Measurements from ENCODE around the gene SLC11A2. TPM values are rescaled to one million over a fixed set of nuclear protein-coding genes. Genes with fewer than 3 reads are reported as not detected.
A peak's percentile ranks its signal among the peaks of the same experiment; 100 is the strongest.

SLC11A2 gene
- total RNA-seq, 4 donors from 2014 or later = 29.7 to 33.0 (median 31.7) TPM

DNA sequence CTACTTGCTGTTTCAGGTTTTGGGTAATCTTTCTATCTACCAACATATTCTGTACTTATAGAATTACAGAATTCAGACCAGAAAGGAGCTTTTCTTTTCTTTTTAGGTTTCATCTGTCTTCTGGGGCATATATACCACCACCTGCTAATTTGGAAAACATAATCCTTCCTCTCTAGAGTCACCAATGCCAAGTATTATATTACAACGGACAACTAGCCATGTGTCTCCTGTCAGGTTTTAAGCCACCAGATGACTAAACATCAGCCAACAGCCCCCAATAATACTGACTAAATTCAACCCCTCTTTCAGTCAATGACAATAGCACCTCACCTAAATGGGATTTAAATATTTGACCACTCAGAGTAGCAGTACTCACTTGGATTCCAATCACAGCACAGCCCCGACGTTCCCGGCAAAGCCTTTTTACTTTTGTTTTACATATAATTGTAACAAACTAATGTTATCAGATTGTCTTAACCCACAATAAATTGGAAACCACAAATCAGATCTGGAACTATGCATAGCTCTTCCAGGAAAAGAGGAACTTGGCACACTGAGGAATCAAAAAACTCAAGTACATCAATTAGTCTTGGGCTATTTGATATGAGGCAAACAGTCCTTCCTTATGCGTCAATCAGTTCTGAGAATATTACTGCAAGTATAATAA is 13.5 kb downstream of the SLC11A2 start:
- intact Hi-C loops (cut with DNase I) = no loop called here
- H3K9me3 ChIP-seq = no peaks in the 10 kb centered on the region

DNA sequence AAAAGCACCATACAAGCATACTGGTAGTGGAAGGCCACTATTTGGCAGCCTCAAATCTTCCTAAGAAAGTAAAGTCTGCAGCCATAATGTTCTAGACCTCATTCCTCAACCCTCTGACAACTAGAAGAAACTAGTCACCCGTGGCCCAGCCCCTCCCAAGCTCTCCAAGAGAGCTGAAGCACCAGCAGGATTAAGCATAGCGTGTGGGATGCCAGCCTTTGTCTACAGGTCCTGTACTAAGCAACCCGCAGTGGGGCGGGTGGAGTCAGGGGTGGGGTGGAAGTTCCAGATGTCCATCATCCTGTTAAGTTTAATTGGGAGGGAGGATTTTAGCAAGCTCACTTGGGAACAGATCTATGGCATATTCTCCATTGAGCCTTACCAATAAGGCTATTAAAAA is 14.2 kb downstream of the SLC11A2 start:
- H3K4me3 ChIP-seq = no peak overlapping the region
- no peaks in the 10 kb centered on the region for H3K27me3 ChIP-seq
- peaks cover 4 to 29% (median 21%) of the 10 kb centered on the region in 4 donors for H3K4me1 ChIP-seq
- TF ChIP-seq, protein P1, sequence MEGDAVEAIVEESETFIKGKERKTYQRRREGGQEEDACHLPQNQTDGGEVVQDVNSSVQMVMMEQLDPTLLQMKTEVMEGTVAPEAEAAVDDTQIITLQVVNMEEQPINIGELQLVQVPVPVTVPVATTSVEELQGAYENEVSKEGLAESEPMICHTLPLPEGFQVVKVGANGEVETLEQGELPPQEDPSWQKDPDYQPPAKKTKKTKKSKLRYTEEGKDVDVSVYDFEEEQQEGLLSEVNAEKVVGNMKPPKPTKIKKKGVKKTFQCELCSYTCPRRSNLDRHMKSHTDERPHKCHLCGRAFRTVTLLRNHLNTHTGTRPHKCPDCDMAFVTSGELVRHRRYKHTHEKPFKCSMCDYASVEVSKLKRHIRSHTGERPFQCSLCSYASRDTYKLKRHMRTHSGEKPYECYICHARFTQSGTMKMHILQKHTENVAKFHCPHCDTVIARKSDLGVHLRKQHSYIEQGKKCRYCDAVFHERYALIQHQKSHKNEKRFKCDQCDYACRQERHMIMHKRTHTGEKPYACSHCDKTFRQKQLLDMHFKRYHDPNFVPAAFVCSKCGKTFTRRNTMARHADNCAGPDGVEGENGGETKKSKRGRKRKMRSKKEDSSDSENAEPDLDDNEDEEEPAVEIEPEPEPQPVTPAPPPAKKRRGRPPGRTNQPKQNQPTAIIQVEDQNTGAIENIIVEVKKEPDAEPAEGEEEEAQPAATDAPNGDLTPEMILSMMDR (IDR thresholded peaks at IDR 0.05) = no peak
- no peak for TF ChIP-seq POLR2AphosphoS5 (IDR thresholded peaks at IDR 0.05)
- TF ChIP-seq POLR2A (IDR thresholded peaks at IDR 0.05; ENCODE audit: low read depth) = no peak
- no peak for TF ChIP-seq EP300 (IDR thresholded peaks at IDR 0.05)
- no peak overlapping the region for H3K27ac ChIP-seq (replicated peaks in 1 of 4)
- intact Hi-C loops (cut with DNase I) = no loop called here
- peaks cover 0 to 14% (median 8%) of the 10 kb centered on the region in 4 donors for H3K36me3 ChIP-seq
- no peaks in the 10 kb centered on the region for H3K9me3 ChIP-seq
- WGBS = 73% methylated on average over 4 of the region's 4 CpGs
- no peak for DNase-seq (ENCODE audit: extremely low spot score)

More for the DNA sequence above, 13.5 kb downstream of the SLC11A2 start:
- H3K4me3 ChIP-seq = no peak overlapping the region
- no peaks in the 10 kb centered on the region for H3K27me3 ChIP-seq
- 73% methylated on average over 5 of the region's 5 CpGs for WGBS
- DNase-seq (ENCODE audit: extremely low spot score) = no peak
- TF ChIP-seq POLR2A (IDR thresholded peaks at IDR 0.05; ENCODE audit: low read depth) (no peak), POLR2AphosphoS5 (IDR thresholded peaks at IDR 0.05) (no peak), EP300 (IDR thresholded peaks at IDR 0.05) (no peak)
- TF ChIP-seq, protein P1 (IDR thresholded peaks at IDR 0.05) = no peak
- H3K36me3 ChIP-seq = peaks cover 0 to 6% (median 1%) of the 10 kb centered on the region in 4 donors
- H3K4me1 ChIP-seq = peaks cover 4 to 29% (median 21%) of the 10 kb centered on the region in 4 donors
- no peak overlapping the region for H3K27ac ChIP-seq (replicated peaks in 1 of 4)

DNA sequence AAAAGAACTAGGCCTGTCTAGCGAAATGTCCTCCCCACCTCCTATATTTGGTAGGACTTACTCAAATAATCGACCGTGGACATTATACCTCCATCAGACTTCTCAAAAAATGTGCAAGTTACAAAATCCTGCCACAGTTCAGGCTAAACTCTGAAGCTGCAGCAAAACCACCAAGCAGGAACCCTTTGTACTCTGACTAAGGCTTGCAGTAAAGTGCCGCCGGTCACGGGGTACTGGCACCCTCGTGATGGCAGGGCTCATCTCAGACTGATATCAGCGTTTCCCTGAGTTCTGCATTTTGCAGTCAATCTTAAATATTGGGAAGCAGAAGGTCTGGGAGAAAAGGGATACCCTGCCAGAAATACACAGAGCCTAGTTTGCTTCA is 17.1 kb downstream of the SLC11A2 start:
- intact Hi-C loops (cut with DNase I) = no loop called here
- H3K9me3 ChIP-seq = no peaks in the 10 kb centered on the region
- no peak for TF ChIP-seq EP300 (IDR thresholded peaks at IDR 0.05)
- peak; percentile 52 for TF ChIP-seq POLR2AphosphoS5 (IDR thresholded peaks at IDR 0.05)
- H3K27me3 ChIP-seq = no peaks in the 10 kb centered on the region
- peak overlapping the region in 1 of 4 donors; percentile 14 for H3K4me3 ChIP-seq
- peak overlapping the region in 3 of 4 donors; percentile 4 to 24 (median 20) for H3K27ac ChIP-seq (replicated peaks in 1 of 4)
- no peak for DNase-seq (ENCODE audit: extremely low spot score)
- WGBS = 69% methylated on average over 8 of the region's 8 CpGs
- peaks cover 4 to 29% (median 21%) of the 10 kb centered on the region in 4 donors for H3K4me1 ChIP-seq
- peaks cover 10 to 42% (median 32%) of the 10 kb centered on the region in 4 donors for H3K36me3 ChIP-seq

DNA sequence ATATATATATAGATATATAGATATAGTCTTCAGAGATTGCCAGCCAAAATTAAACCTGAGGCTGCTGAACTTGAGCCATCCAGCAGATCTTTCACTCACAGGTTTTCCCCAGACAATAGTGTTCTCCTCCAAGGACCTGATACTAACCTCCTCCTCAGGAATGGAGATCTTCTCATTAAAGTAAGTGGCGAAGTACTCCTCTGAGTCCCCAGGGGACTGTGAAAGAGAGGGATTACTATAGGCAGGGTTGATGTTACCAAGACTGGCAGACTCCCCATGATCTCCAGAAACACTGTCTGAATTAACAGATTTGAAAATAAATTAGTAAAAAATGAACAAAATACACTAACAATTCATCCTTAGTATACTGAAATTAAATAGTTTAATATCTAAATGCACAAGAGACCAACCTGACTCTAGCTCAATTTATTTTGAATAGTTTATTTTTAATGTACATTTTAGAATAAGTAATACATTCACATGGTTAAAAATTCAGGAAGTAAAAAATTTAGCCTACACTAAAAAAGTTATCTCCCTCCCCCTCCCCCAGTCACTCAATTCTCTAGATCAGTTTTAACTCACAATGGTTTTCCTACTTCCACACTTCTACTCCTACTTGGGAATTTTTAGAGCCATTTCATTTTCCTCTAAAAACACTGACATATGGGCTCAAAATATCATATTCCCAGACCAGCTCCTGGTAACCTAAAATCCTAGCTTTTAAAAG is 17.7 kb downstream of the SLC11A2 start:
- H3K27ac ChIP-seq (replicated peaks in 1 of 4) = peak overlapping the region in 3 of 4 donors; percentile 4 to 24 (median 20)
- peak overlapping the region in 1 of 4 donors; percentile 14 for H3K4me3 ChIP-seq
- intact Hi-C loops (cut with DNase I) = no loop called here

More for the DNA sequence above, 17.7 kb downstream of the SLC11A2 start:
- WGBS = 100% methylated on average over 1 of the region's 1 CpG
- Histone ChIP-seq H3K27me3 (no peaks in the 10 kb centered on the region), H3K4me1 (peaks cover 4 to 26% (median 20%) of the 10 kb centered on the region in 4 donors), H3K9me3 (no peaks in the 10 kb centered on the region), H3K36me3 (peaks cover 10 to 47% (median 35%) of the 10 kb centered on the region in 4 donors)
- TF ChIP-seq, protein P1 (IDR thresholded peaks at IDR 0.05) = no peak
- TF ChIP-seq POLR2AphosphoS5 (IDR thresholded peaks at IDR 0.05) (no peak), POLR2A (IDR thresholded peaks at IDR 0.05; ENCODE audit: low read depth) (no peak), EP300 (IDR thresholded peaks at IDR 0.05) (no peak)
- no peak for DNase-seq (ENCODE audit: extremely low spot score)
